ENCODE measurements around the gene ADAMTS10.

Gene ADAMTS10

GRCh38 chr19:8585894-8586750 lies 24.4 kb downstream of the ADAMTS10 start:
- no peak overlapping the region for H2AFZ ChIP-seq (ENCODE audit: low read depth, low read length)
- no peaks in the 10 kb centered on the region for H3K79me2 ChIP-seq (ENCODE audit: insufficient read depth, low read length)
- no peaks in the 10 kb centered on the region for H3K36me3 ChIP-seq (ENCODE audit: insufficient read depth, low read length)
- ATAC-seq (ENCODE audit: insufficient read depth, low read depth) = peak; percentile 82
- no peak overlapping the region for H3K27ac ChIP-seq (ENCODE audit: low read length)
- H3K4me2 ChIP-seq (ENCODE audit: insufficient read depth, low read length) = no peak overlapping the region
- H3K27me3 ChIP-seq (ENCODE audit: insufficient read depth, low read length, poor library complexity) = no peaks in the 10 kb centered on the region
- H3K4me3 ChIP-seq (ENCODE audit: low read depth in 1 of 2, low read length in 2 of 2) = no peak overlapping the region
- no peak overlapping the region for H3K9ac ChIP-seq (ENCODE audit: low read depth, low read length)
- 0 out of 2 replicates have a peak, but pooled peaks cover under 1% of the 10 kb centered on the region for H3K4me1 ChIP-seq (ENCODE audit: insufficient read depth, low read length)
- TF ChIP-seq EZH2 (IDR thresholded peaks at IDR 0.05; ENCODE audit: borderline replicate concordance, low read depth, low read length, severe bottlenecking) = no peak
- peak; percentile 70 for TF ChIP-seq CTCF (IDR thresholded peaks at IDR 0.05; ENCODE audit: borderline replicate concordance, extremely low read depth, low read length, poor library complexity, severe bottlenecking)
- H3K9me3 ChIP-seq (ENCODE audit: insufficient read depth, low read length, severe bottlenecking) = no peaks in the 10 kb centered on the region
- DNase-seq = peak; percentile 71
- H4K20me1 ChIP-seq (ENCODE audit: insufficient read depth, low read length) = no peaks in the 10 kb centered on the region

GRCh38 chr19:8584965-8585893 lies 25.3 kb downstream of the ADAMTS10 start:
- Histone ChIP-seq H3K36me3 (ENCODE audit: insufficient read depth, low read length) (no peaks in the 10 kb centered on the region), H4K20me1 (ENCODE audit: insufficient read depth, low read length) (no peaks in the 10 kb centered on the region; the same call in 1 of the 2 replicates), H3K4me3 (ENCODE audit: low read depth in 1 of 2, low read length in 2 of 2) (no peak overlapping the region), H3K4me2 (ENCODE audit: insufficient read depth, low read length) (no peak overlapping the region), H2AFZ (ENCODE audit: low read depth, low read length) (no peak overlapping the region), H3K9ac (ENCODE audit: low read depth, low read length) (no peak overlapping the region), H3K27me3 (ENCODE audit: insufficient read depth, low read length, poor library complexity) (no peaks in the 10 kb centered on the region), H3K79me2 (ENCODE audit: insufficient read depth, low read length) (no peaks in the 10 kb centered on the region), H3K27ac (ENCODE audit: low read length) (no peak overlapping the region), H3K4me1 (ENCODE audit: insufficient read depth, low read length) (peaks cover 6% of the 10 kb centered on the region; the same call in 1 of the 2 replicates), H3K9me3 (ENCODE audit: insufficient read depth, low read length, severe bottlenecking) (no peaks in the 10 kb centered on the region)
- no peak for DNase-seq
- TF ChIP-seq CTCF (IDR thresholded peaks at IDR 0.05; ENCODE audit: borderline replicate concordance, extremely low read depth, low read length, poor library complexity, severe bottlenecking) (no peak), EZH2 (IDR thresholded peaks at IDR 0.05; ENCODE audit: borderline replicate concordance, low read depth, low read length, severe bottlenecking) (no peak)
- ATAC-seq (ENCODE audit: insufficient read depth, low read depth) = no peak

- Histone ChIP-seq H2AFZ (ENCODE audit: low read depth, low read length) (no peak overlapping the region), H3K9me3 (ENCODE audit: insufficient read depth, low read length, severe bottlenecking) (no peaks in the 10 kb centered on the region), H3K36me3 (ENCODE audit: insufficient read depth, low read length) (no peaks in the 10 kb centered on the region), H3K27ac (ENCODE audit: low read length) (no peak overlapping the region), H4K20me1 (ENCODE audit: insufficient read depth, low read length) (no peaks in the 10 kb centered on the region; the same call in 1 of the 2 replicates), H3K4me1 (ENCODE audit: insufficient read depth, low read length) (peaks cover 12% of the 10 kb centered on the region), H3K4me3 (ENCODE audit: low read depth in 1 of 2, low read length in 2 of 2) (no peak overlapping the region), H3K27me3 (ENCODE audit: insufficient read depth, low read length, poor library complexity) (peaks cover 5% of the 10 kb centered on the region), H3K9ac (ENCODE audit: low read depth, low read length) (no peak overlapping the region), H3K79me2 (ENCODE audit: insufficient read depth, low read length) (no peaks in the 10 kb centered on the region), H3K4me2 (ENCODE audit: insufficient read depth, low read length) (peak overlapping the region; percentile 24)
- DNase-seq = peak; percentile 89
- ATAC-seq (ENCODE audit: insufficient read depth, low read depth) = peak; percentile 82
- TF ChIP-seq EZH2 (IDR thresholded peaks at IDR 0.05; ENCODE audit: borderline replicate concordance, low read depth, low read length, severe bottlenecking) (no peak), CTCF (IDR thresholded peaks at IDR 0.05; ENCODE audit: borderline replicate concordance, extremely low read depth, low read length, poor library complexity, severe bottlenecking) (peak; percentile 99)
Measured at GRCh38 chr19:8580710-8581281, 29.7 kb downstream of the ADAMTS10 start.

Measured in DND-41 (cell line).